Endothelial cell of umbilical vein (primary cell): ENCODE measurements around the gene CPSF4.

Experiments
- CTCF ChIP-seq, 2 donors: IDR thresholded peaks; 1 replicate in 1 of 2; 2 replicates in 1 of 2; pipeline ENCODE4 v1.5.1; 2011; ENCODE audit warnings: low read length in 2 of 2, mild to moderate bottlenecking in 2 of 2, moderate library complexity in 2 of 2, control low read depth in 1 of 2, inconsistent platforms in 1 of 2, low read depth in 1 of 2; ENCODE audit not compliant: insufficient read depth in 1 of 2; ENCODE audit errors: extremely low read depth in 1 of 2
- EZH2 ChIP-seq: IDR thresholded peaks from 2 replicates; pipeline ENCODE4 v1.6.1; 2012; ENCODE audit warnings: borderline replicate concordance, low read depth, mild to moderate bottlenecking, moderate library complexity, low read length, inconsistent platforms; ENCODE audit not compliant: severe bottlenecking
- FOS ChIP-seq: IDR thresholded peaks from 2 replicates; pipeline ENCODE4 v1.6.1; 2011; ENCODE audit warnings: mild to moderate bottlenecking, low read length, moderate library complexity, borderline replicate concordance; ENCODE audit not compliant: insufficient read depth
- GATA2 ChIP-seq: IDR thresholded peaks from 2 replicates; pipeline ENCODE4 v1.7.0; 2011; ENCODE audit warnings: low read depth, mild to moderate bottlenecking, moderate library complexity, mixed read lengths, low read length; ENCODE audit not compliant: insufficient read length, insufficient read depth
- JUN ChIP-seq: IDR thresholded peaks from 2 replicates; pipeline ENCODE4 v1.6.1; 2011; ENCODE audit warnings: borderline replicate concordance, low read depth; ENCODE audit not compliant: insufficient read length, insufficient read depth
- MYC ChIP-seq: IDR thresholded peaks from one replicate; pipeline ENCODE4 v1.6.1; 2011; ENCODE audit warnings: mild to moderate bottlenecking, low read depth, low read length
- POLR2A ChIP-seq: IDR thresholded peaks from 2 replicates; pipeline ENCODE4 v1.6.1; 2012; ENCODE audit warnings: low read depth, mild to moderate bottlenecking, control low read depth, low read length
- POLR2AphosphoS5 ChIP-seq: IDR thresholded peaks from 2 replicates; pipeline ENCODE4 v1.6.1; 2012; ENCODE audit warnings: low read depth, mild to moderate bottlenecking, control low read depth, low read length, moderate library complexity; ENCODE audit not compliant: insufficient read depth
- TF ChIP-seq, protein P1 (sequence below): IDR thresholded peaks from 2 replicates; pipeline ENCODE4 v1.6.1; 2011; ENCODE audit not compliant: insufficient read depth, insufficient read length

DNA sequence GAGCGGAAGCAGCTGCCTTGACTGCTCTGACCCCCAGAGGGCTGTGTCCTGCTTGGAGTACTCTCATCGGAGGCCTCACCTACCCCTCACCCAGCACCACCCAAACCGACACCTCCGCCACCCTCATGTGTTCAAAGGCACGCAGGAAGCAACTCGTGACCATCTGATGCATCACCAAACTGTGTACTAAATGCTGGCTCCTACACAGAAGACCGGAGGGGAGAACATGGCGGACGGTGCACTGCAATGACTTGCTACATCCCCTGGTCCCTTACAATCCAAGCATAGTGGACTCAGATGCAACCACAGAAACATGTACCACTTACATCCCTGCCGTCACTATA, 33.8 kb upstream of the CPSF4 start:
- TF ChIP-seq CTCF (IDR thresholded peaks at IDR 0.05; ENCODE audit: extremely low read depth in 1 of 2, insufficient read depth in 1 of 2, low read depth in 1 of 2, low read length in 2 of 2) (no peak), JUN (no peak), POLR2A (no peak), FOS (no peak), EZH2 (no peak), POLR2AphosphoS5 (no peak), GATA2 (no peak), MYC (no peak)
- TF ChIP-seq, protein P1, sequence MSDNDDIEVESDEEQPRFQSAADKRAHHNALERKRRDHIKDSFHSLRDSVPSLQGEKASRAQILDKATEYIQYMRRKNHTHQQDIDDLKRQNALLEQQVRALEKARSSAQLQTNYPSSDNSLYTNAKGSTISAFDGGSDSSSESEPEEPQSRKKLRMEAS = no peak
